Stimulated activated CD4-positive, alpha-beta T cell treated with anti-CD3 and anti-CD28 coated beads, Interleukin-12 subunit alpha, Interleukin-12 subunit beta, amount 100 ng/mL, for 48 hours (primary cell): Measurements from ENCODE around the gene FTCD.

Source experiments
- DNase-seq, 3 donors: peaks; one replicate each; pipeline ENCODE4 v3.0.0-alpha.2; 2020; ENCODE audit warnings: low read depth in 2 of 3, low spot score in 1 of 3

The FTCD gene

DNA sequence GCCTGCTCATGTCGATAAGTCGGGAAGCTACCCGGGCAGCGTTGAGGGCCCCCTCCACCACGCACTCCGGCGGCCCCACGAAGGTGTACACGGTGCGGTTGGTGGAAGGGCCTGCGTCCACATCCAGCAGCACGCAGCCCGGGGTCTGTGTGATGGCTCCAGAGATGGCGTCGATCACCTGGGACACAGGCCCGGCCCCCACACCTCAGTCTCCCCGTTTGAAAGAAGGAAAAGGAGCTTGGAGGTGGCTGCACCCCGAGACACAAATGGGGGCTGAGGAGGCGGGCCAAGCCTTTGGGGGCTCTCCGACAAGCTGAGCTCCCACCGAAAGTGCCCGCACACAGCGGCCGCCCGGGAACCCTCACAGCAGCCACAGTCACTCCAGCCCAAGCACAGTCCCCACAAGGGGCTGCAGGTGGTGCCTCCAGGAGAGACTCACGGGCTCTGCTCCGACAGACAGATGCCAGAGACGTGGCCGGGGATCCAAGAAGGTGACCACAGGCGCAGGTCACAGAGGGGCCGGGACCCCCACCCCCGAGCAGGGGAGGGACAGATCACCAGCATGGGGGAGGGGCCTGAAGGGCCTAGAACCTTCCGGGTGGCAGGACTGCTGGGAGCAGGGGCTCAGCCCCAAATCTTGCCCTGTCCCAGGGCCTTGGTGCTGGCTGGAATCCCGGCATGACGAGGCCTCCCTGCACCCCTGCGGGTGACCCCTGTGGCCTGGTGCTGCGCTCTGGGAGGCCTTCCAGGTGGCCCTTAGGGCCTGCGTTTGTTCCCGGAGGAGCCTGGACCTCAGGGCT, 1.0 kb downstream of the FTCD start:
- DNase-seq, result no peak

DNA sequence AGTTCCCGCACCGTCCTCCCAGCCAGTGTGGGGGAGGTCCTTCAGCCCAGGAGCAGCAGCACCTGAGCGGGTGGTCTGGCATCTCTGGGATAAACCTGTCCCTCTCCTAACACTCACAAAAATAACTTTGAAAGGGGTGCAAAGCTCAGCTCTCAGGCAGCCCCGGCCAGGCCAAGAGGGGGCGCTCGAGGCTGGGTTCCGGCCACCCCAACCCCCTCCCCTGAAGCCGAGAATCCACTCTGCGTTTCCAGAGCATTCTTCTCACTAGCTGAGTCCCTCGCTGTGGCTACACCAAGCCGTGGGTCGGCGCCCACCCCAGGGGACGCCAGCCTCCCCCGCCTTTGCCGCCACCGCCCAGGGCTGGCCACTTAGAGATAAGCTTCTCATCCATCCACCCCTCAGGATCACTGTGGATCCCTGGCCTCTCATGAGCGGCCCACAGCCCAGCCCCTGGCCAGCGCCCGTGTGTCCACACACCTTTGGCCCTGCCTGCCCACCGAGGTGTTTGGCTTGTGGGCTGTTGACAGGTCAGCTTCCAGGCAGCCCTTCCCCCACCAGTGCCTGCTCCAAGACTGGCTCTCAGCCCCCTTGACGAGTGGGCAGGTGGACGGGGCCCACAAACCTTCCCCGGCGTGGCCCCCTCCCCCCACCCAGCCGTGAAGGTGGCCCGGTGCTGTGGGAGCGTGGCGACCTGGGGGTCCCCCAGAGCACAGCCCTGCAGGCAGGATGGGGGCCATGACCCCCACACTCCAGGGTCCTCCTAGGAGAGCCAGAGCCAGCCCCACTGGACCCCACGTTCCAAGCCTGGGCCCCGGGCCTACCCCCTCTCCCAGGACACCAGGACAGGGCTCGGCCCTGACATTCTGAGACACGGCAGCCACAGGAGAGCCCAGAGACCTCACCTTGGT, 1.9 kb downstream of the FTCD start:
- DNase-seq, result peak in 2 of 3 donors; percentile 17 to 37

DNA sequence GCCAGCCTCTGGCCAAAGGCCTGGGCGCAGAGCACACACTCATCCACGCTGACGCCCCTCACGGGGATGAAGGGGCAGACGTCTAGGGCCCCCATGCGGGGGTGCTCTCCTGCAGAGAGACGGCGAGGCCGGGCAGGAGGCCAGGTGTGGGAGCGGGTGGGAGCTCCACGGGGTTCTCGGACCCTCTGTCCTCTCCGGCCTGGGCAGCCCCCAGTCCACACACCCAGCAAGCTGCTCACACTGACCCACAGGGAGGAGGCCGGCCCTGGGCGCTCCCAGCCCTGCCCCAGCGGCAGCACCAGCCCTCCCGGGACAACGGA, 2.5 kb downstream of the FTCD start:
- no peak for DNase-seq

DNA sequence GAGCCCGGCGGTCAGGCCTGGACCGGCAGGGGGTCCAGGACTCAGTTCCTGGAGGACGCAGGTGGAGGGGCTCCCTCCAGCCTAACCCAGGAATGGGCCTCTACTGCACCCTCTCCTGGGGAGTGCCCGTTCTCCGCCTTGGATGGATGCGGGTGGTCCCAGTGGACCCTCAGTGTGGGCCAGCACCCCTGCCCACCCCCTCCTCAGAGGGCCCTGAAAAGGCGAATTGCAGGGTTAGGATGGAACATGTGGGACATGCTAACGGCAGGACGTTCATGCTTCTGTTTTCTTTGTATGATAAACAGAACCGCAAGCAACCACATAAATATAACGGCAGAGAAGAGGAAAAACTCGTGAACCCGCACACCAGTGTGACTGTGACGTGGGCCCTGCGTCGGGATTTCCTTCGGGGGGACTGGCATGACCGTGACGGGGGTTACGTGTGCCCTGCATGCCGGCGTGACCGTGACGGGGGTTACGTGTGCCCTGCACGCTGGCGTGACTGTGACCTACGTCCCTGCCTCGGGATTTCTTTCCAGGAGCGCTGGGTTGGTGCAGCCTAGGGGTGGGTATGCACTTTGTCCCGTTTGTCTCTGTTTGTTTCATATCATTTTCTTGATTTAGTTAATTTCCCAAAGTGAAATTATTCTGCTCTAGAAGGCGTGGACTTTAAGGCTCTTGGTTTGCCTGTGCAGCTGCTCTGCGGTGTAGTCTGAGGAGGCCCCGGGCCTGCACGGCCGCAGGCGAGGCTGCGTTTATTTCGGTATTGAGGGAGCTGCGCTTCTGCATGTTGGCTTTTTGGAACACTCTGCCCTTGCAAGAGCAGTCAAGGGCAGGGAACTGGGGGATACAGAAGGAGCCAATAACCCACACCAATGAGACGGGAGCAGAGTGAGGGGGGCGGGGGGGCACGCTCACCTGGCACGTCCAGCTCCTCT, 3.1 kb downstream of the FTCD start:
- no peak for DNase-seq

DNA sequence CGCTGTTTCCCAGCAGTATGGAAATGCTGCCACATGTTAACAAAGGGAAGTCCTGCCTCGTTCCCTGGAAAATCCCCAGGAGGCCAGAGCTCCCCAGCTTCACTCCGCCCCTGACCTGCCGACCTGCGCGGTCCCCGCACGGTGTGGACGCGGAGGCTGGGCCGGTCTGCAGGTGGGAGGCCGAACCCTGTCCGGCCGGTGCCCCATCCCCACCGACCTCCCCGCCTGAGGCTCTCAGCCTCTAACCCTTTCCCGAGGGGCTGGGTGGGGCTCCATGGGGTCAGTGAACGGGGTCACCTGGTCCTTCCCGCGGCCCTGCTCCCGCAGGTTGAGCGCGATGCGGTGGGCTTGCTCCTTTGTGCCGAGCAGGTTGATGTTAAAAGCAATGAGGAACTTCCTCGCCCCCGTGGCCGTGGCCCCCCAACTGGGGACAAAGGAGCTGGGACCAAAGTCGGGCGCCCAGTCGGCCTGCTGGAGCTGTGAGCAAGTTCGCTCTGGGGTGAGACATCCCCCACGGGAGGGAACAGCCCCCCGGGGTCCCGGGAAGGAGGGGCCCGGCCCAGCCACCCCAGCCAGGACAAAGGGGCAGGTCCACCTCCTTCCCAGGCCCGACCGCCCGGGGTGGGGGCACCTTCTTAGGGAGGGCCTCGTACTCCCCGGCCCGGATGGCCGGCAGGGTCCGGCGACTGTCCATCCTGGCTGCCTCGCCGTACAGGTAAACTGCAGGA, 4.0 kb downstream of the FTCD start:
- DNase-seq, result no peak

DNA sequence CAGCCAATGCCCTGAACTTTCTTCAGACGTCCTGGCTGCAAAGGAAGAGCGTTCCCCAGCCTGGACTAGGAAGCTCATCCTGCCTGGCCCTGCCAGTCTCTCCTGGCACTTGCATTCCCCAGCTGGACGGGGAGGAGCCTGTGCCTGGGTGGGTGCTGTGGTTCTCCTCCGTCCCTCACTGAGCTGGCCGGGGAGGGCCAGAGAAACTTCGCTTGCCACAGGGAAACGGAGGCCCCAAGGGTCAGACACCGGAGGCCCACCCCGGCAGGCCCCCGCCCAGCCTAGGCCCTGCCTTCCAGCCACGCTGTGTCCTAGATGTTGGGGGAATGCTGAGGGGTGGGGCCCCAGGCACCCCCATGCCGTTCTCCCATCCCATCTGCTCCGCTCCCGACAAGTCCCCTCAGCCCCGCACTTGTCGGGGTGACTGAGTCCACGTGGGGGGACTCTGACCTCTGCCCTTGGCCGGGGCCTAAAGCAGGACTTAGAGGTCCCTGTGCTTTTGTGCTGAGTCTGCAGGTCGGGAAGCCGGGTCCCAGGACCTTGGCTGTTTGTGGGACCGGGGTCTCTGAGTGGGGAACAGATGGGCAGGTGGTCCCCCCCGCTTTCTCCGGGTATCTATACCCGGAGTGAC, 4.8 kb downstream of the FTCD start:
- no peak for DNase-seq

DNA sequence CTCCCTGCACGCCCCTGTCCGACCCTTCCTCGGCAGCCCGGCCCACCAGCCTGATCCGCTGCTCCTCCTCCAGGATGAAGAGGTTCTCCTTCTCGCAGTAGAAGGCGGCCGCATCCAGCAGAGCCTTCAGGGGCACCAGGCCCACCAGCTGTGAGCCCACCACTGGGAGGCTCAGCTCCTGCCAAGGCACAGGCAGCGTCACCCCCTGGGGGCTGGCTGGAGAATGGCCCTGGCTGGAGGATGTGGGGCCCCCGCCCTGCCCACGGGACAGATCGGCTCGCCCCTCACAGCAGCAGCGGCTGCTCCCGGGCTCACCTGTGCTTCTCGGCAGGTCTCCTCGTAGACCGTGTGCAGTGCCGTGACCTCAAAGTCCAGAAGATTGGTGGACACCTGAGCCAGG, 5.3 kb downstream of the FTCD start:
- DNase-seq, result no peak

DNA sequence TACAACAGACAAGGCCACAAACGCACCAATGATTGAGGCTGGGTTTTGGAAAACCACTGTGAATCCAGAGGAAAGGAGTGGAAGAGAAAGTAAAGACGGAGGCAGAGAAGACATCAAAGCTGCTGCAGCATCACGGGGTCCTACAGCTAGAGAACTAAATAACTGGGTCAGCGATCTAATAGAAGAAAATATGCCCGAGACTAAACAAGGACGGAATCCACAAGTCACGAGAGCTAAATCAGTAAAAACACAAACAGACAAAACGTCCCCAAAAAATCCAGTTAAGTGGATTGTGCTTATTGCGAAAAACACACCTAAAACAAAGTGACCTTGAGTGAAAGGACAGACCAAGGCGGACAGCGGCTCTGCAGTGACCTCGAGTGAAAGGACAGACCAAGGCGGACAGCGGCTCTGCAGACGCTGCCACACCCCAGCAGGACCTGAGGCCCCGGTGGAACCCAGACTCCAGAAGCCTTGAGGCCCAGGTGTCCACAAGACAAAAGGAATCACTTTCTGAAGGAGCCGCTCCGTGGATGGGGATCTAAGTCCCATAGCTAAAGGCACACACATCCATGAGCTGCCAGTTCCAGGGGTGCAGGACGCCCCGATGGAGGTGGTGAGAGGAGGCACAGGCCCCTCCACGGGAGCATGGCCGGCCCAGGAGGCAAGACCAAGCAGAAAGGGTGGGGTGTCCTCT, 6.0 kb downstream of the FTCD start:
- DNase-seq, result no peak

DNA sequence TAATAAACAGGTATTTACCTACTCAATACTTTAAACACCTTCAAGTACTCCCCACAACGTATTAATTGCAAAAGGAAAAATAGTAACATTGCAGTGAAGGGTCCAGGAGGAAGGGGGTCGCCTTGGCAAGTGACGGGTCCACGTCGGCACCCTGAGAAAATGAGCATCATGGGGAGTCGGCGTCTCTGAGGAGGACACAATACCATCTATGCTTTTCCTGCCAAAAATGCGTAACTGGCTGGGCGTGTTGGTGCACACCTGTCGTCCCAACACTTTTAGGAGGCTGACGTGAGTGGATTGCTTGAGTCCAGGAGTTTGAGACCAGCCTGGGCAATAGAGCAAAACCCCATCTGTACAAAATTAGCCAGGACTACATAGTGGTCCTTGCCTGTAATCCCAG, 7.3 kb downstream of the FTCD start:
- DNase-seq, result no peak

DNA sequence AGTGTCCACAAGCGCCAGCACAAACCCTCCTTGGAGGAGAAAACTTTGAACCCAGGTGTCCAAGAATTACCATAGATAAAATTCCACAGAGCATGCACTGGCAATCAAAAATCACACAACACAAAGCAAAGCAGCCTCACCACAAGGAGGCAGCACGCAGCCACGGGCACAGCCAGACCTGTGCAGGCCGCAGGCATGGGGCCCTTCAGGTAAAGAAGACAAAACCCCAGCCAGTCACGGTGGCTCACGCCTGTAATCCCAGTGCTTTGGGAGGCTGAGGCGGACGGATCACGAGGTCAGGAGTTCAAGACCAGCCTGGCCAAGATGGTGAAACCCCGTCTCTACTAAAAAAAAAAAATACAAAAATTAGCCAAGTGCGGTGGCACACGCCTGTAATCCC, 8.0 kb downstream of the FTCD start:
- peak; percentile 21 to 38 (median 23) for DNase-seq

DNA sequence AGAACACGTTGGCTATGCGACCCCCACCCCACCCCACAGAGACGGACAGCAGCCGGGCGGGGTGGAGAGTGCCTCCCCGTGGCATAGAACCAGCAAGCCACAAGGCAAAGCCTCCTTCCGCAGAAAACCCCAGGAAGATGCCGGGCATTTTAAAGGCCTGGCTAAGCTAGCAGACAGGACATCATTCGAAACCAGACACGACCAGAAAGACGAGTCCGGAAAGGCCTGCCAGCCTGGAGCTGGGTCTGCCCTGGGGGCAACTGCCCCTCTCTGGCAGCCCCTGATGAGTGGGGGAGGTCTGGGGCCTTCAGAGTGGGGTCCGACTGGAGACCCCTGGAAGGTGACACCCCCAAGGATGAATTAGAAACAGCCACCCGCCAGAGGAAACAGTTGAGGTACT, 8.5 kb downstream of the FTCD start:
- DNase-seq, result no peak

DNA sequence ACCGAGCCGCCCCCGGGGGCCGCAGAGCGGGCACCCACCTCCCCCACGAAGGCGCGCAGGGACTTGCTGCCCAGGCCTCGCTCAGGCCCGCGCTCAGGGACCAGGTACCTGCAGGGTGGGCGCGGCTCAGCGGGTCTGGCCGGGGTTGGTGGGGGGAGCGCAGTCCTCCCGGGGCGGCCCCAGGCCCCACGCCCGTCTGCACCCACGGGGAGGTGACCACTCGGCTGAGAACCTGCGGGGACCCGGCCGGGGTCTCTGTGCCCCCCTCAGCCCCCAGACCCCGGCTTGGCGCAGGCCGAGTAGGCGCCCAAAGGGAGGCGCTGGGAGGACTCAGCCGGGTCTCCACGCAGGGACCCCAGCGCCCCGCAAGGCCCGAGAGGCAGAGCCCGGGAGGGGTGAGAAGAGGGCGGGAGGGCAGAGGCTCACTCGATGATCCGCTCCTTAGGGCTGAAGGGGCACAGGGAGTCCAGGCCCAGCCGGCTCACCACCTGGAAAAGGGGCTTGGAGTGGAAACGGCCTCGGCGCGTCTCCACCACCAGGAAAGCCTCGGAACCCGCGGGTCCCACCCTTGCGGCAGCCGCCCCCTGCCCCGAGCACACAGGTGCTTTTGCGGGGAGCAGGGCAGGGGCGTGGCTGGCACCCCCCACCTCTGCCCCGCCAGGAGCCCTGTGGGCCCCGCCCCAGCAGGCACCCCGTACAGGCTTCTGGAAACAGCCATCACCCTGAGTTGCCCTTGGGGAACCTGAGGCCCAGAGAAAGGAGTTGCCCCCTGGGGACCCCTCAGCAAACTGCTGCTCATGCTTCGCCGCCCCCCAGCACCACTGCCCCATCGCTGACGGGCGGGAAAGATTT, 9.3 kb downstream of the FTCD start:
- DNase-seq, result no peak

DNA sequence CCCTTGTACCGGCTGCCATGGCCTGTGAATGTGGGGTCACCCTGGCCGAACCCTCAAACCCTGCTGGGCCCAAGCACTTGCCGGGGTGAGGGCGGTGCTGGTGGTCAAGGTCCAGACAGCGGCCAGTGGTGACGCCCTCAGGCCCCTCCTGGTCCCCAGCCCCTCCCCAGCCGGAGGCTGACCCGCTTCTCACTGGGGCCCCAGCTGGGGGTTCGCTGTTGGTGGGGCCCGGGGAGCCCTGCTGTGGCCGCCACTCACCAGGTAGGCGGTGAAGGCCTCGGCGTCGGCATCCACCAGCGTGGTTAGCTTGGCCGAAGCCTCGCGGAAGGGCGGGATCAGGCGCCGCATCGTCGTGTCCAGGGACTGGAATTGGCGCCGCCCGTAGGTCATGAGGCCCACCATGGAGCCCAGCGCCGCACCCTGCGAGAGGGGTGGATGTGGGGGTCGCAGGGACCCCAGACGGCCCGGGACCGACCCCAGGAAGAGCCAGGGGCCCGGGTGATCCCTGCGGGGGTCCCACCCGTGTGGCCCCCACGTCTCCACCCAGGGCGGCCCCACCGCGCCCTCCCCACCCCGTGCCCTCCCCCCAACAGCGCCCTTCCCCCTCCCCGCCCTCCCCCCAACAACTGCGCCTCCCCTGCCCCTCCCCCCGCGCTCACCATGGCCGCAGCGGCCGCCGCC, 10.1 kb downstream of the FTCD start:
- DNase-seq, result no peak

DNA sequence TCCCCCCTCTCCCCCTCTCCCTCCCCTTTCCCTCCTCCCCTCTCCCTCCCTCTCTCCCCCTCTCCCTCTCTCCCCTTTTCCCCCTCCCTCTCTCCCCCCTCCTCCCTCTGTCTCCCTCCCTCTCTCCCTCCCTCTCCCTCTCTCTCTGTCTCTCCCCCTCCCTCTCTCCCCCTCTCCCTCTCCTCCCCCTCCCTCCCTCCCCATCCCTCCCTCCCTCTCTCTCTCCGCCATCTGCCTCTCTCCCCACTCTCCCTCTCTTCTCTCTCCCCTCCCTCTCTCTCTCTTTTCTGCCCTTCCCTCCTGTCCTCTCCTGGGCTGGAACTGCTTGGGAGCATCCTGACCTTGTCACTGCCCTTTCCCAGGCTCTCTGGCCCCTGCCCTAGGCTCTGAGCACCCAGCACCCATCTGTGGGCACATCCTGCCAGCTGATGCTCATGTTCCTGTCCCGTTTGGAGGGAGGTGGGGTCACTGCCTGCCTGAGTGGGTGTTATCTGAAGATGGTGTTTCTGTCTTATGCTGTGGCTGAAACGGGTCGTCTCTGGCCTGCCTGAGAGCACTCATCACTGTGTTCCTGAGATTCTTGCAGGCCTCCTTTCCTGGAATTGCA, 10.8 kb downstream of the FTCD start:
- DNase-seq, result no peak

DNA sequence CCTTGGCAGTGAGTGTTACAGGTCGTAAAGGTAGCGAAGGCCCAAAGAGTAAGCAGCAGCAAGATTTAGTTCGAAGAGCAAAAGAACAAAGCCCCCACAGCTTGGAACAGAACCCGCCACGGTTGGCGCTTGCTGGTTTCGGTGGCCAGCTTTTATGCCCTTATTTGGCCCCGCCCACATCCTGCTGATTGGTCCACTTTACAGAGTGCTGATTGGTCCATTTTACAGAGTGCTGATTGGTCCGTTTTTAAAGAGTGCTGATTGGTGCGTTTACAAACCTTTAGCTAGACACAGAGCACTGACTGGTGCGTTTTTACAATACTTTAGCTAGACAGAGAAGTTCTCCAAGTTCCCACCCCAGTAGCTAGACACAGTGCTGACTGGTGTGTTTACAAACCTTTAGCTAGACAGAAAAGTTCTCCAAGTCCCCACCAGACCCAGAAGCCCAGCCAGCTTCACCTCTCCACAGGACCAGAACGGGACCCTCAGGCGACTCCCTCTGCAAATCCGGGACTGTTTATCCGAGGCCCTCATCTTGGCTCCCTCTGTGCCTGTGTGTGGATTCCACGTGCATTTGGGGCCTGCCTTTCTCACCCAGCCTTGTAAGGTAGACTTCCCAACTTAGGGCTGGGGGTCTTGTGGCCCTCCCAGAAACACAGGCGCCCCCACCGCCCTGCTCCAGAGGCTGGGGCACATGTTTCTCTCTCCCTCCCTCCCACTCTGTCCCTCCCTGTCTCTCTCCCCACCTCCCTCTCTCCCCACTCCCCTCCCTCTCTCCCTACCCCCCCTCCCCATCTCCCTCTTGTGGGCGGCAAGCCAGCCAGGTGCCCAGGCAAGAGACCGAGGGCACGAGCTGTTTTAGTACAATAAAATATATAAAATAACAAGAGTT, 12.6 kb downstream of the FTCD start:
- DNase-seq, result no peak

DNA sequence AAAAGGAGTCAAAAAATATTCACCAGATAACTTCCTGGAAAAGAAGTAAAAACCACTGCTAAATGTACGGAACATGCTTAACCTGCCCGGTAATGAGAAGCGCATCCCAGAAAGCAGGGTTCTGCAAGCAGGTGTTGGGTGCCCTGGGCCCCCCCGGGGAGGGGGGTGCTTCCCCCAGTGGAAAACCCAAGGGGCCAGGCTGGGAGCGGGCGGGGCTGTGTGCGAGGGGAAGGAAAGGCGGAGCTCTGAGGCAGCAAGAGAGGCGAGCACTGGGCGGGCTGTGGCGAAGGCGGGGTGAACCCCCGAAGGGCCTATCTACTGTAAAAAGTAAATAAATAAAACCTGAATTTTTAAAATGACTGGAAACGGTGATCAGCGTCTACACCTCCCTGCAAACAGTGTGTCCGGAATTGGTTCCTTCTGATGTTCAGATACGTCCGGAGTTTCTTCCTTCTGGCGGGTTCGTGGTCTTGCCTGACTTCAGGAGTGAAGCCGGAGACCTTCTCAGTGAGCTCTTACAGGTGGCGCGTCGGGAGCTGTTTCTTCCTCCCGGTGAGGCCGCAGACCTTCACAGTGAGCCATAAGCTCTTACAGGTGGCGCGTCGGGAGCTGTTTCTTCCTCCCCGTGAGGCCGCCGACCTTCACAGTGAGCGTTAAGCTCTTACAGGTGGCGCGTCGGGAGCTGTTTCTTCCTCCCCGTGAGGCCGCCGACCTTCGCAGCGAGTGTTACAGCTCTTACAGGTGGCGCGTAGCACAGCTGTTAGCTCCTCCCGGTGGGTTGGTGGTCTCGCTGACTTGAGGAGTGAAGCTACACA, 13.4 kb downstream of the FTCD start:
- DNase-seq, result no peak
